K562 (cell line): Measurements from ENCODE around the gene SYT8.

Source experiments
- ETV6 ChIP-seq, 3 experiments: fragments of 150-350 bp in 1 of 3; sonication (generic) in 1 of 3; formaldehyde crosslinking in 1 of 3; IDR thresholded peaks; 2 replicates each; pipeline versions ENCODE4 v1.6.1 to v1.8.0; 2014 to 2022; ENCODE audit warnings: borderline replicate concordance in 2 of 3, low read depth in 2 of 3, antibody characterized with exemption in 1 of 3, low read length in 1 of 3, mild to moderate bottlenecking in 1 of 3, missing genetic modification reagents in 1 of 3
- GATAD2A ChIP-seq: fragments of 450-650 bp; IDR thresholded peaks from 2 replicates; pipeline ENCODE4 v1.6.1; 2017
- MTA3 ChIP-seq: fragments of 450-650 bp; formaldehyde crosslinking; IDR thresholded peaks from 2 replicates; pipeline ENCODE4 v1.6.1; 2017; ENCODE audit warnings: mild to moderate bottlenecking, borderline replicate concordance
- POLR2A ChIP-seq: fragments of 450-650 bp; conservative IDR thresholded peaks from 2 replicates; pipeline ENCODE4 v1.6.1; 2016
- TAF1 ChIP-seq: IDR thresholded peaks from 2 replicates; pipeline ENCODE4 v1.6.1; 2011; ENCODE audit warnings: mild to moderate bottlenecking, low read length, moderate library complexity; ENCODE audit not compliant: insufficient read depth, control insufficient read depth, severe bottlenecking; ENCODE audit errors: extremely low read depth
- ZNF133 ChIP-seq: fragments of 250-450 bp; sonication (Bioruptor Pico); IDR thresholded peaks from 2 replicates; pipeline ENCODE4 v1.4.0; 2020; ENCODE audit warnings: mild to moderate bottlenecking
- ZNF324 ChIP-seq: fragments of 250-450 bp; sonication (Bioruptor Pico); IDR thresholded peaks from 2 replicates; pipeline ENCODE4 v1.4.0; 2020; ENCODE audit warnings: mild to moderate bottlenecking
- ZZZ3 ChIP-seq: fragments of 450-650 bp; IDR thresholded peaks from 2 replicates; pipeline ENCODE4 v1.6.1; 2016; ENCODE audit warnings: antibody characterized with exemption, mild to moderate bottlenecking, moderate library complexity
- TF ChIP-seq, protein P1 (sequence below): fragments of 250-450 bp; sonication (Bioruptor Pico); IDR thresholded peaks from 2 replicates; pipeline ENCODE4 v1.4.0; 2020; ENCODE audit warnings: mild to moderate bottlenecking, moderate library complexity
- TF ChIP-seq, protein P2 (sequence below), 3 experiments: IDR thresholded peaks in 2 of 3; conservative IDR thresholded peaks in 1 of 3; 2 replicates each; pipeline ENCODE4 v1.5.1; 2011 to 2012; ENCODE audit warnings: low read length in 3 of 3, mild to moderate bottlenecking in 3 of 3, control low read depth in 2 of 3, improper control_type of control experiment in 1 of 3, inconsistent platforms in 1 of 3, low read depth in 1 of 3, mixed read lengths in 1 of 3, moderate library complexity in 1 of 3; ENCODE audit not compliant: insufficient read depth in 2 of 3

DNA sequence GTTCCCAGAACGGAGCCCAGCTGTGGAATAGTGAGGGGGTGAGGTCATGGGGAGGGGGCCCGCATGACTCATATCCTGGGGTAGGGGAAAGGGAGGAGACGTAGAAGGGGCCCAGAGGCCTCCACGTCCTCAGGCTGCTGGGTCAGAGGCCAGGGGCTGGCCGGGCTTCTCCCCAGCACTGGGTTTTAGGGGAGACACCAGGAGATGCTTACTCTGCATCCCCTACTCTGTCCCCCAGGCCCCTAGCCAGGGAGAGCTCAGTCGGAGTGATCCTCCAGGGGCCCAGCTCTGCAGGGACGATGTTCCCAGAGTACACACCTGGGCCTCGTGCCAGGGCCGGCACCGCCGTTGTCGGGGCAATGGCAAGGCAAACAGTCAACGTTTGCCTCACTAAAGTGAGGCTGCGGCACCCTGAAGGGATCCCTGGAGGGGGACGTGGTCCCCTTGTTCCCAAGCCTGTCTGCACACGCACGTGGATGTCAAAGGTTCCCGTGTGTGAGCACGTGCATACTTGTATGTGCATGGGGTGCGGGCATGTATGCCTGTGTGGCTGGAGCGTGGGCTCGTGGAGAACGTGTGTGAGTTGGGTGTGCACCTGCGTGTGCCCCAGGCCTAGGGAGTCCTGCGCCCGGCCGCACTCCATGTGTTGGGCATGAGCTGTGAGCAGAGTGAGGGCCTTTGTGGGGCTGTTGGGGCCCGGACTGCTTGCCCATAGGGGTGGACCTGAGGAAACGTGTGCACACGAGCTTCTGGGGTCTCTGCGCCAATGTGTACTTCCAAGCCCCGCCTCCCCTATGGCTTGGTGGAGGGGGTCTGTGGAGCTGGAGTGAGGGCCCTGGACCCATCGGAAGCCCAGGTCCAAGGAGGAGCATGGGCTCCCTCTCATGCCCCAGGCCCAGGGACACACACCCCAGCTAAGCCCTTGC lies 42.7 kb downstream of the SYT8 start:
- TF ChIP-seq GATAD2A (no peak), POLR2A (no peak), MTA3 (no peak), ZNF133 (no peak), TAF1 (no peak), ETV6 (IDR thresholded peaks at IDR 0.05; ENCODE audit: borderline replicate concordance in 1 of 2, low read depth in 2 of 2, low read length in 1 of 2) (no peak), ETV6 (CRISPR knock-in tag; IDR thresholded peaks at IDR 0.05; ENCODE audit: borderline replicate concordance) (no peak), ZNF324 (CRISPR knock-in tag) (no peak), ZZZ3 (no peak)
- TF ChIP-seq, protein P1, sequence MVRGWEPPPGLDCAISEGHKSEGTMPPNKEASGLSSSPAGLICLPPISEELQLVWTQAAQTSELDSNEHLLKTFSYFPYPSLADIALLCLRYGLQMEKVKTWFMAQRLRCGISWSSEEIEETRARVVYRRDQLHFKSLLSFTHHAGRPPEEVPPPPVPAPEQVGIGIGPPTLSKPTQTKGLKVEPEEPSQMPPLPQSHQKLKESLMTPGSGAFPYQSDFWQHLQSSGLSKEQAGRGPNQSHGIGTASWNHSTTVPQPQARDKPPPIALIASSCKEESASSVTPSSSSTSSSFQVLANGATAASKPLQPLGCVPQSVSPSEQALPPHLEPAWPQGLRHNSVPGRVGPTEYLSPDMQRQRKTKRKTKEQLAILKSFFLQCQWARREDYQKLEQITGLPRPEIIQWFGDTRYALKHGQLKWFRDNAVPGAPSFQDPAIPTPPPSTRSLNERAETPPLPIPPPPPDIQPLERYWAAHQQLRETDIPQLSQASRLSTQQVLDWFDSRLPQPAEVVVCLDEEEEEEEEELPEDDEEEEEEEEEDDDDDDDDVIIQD: no peak
- TF ChIP-seq, protein P2, sequence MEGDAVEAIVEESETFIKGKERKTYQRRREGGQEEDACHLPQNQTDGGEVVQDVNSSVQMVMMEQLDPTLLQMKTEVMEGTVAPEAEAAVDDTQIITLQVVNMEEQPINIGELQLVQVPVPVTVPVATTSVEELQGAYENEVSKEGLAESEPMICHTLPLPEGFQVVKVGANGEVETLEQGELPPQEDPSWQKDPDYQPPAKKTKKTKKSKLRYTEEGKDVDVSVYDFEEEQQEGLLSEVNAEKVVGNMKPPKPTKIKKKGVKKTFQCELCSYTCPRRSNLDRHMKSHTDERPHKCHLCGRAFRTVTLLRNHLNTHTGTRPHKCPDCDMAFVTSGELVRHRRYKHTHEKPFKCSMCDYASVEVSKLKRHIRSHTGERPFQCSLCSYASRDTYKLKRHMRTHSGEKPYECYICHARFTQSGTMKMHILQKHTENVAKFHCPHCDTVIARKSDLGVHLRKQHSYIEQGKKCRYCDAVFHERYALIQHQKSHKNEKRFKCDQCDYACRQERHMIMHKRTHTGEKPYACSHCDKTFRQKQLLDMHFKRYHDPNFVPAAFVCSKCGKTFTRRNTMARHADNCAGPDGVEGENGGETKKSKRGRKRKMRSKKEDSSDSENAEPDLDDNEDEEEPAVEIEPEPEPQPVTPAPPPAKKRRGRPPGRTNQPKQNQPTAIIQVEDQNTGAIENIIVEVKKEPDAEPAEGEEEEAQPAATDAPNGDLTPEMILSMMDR (IDR thresholded peaks at IDR 0.05 in 2 of 3, conservative IDR thresholded peaks at IDR 0.05 in 1 of 3; ENCODE audit: insufficient read depth in 2 of 3, low read depth in 1 of 3, low read length in 3 of 3): no peak
